Measurements from ENCODE around the gene MED12L.

DNA sequence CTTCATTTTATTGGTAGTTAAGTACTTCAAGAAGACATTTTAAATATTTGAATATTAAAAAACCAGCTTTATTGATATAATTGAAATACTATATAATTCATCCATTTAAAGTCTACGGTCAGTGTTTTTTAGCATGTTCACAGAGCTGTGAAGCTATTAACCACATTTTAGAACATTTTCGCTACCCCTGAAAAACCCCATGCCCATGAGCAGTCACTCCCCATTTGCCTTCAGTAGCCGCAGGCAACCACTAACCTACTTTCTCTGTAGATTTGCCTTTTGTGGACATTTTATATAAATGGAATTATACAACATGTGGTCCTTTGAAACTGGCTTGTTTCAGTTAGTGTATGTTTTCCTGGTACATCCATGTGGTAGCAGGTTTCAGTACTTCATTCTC is 61.8 kb downstream of the MED12L start:
- TF ChIP-seq, protein P1, sequence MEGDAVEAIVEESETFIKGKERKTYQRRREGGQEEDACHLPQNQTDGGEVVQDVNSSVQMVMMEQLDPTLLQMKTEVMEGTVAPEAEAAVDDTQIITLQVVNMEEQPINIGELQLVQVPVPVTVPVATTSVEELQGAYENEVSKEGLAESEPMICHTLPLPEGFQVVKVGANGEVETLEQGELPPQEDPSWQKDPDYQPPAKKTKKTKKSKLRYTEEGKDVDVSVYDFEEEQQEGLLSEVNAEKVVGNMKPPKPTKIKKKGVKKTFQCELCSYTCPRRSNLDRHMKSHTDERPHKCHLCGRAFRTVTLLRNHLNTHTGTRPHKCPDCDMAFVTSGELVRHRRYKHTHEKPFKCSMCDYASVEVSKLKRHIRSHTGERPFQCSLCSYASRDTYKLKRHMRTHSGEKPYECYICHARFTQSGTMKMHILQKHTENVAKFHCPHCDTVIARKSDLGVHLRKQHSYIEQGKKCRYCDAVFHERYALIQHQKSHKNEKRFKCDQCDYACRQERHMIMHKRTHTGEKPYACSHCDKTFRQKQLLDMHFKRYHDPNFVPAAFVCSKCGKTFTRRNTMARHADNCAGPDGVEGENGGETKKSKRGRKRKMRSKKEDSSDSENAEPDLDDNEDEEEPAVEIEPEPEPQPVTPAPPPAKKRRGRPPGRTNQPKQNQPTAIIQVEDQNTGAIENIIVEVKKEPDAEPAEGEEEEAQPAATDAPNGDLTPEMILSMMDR (IDR thresholded peaks at IDR 0.05), result no peak
- no peak for TF ChIP-seq POLR2A (IDR thresholded peaks at IDR 0.05)

Measured in esophagus squamous epithelium (tissue), 4 donors.